ENCODE results near the gene TRPM1.
"Not testable (repeated sequence)": the region's sequence is repeated elsewhere in the genome, so short reads cannot be mapped to it uniquely, and the experiment has no call there.

TRPM1 gene

DNA sequence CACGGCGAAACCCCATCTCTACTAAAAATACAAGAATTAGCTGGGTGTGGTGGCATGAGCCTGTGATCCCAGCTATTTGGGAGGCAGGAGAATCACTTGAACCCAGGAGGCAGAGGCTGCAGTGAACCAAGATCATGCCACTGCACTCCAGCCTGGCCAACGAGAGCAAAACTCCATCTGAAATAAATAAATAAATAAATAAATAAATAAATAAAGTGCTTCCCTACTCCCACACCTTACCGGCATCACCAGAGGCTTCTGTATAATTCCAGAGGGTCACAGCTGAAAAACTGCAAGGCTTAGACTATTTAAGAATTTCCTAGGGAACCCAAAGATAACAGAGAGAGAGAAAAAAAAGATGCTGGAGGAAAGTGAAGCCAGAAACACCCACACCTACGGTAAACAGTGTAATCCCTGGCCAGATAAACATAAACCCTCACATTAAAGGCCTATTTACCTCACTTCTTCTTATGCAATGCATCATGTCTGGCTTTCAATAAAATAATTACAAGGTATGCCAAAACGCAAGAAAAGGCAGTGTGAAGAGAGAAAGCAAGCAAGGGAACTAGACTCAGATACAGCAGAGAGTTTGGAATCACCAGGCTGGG, 15.0 kb upstream of the TRPM1 start:
- no peak for DNase-seq

DNA sequence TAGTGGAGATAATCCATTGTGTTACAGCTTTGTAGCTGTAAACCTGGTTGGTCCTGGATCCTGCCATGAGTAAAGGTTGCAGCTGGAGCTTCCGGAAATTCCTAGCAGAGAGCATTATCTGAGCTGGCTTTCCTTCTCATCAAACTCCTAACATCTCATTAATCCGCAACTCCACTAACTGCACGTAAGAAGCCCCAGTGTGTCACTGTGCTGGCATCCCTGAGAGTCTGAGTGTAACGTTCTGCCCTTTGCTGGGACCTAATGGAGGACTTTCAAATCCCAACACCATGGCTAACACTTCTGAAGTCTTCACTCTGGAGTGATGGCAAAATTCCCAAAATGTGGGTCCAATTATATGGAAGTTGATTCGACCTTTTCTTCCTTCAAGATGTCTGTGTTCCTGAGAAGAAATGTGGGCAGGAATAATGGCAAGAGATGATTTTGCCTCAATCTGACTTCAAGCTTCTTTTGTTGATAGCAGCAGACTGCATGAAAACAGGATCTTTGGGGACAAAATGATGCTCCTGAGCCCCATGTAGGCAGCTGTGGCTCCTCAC, 9.6 kb upstream of the TRPM1 start:
- peak; percentile 23 for DNase-seq

- DNase-seq, result no peak
These were observed 7.3 kb upstream of the TRPM1 start for GRCh38 chr15:31108836-31109235.

DNA sequence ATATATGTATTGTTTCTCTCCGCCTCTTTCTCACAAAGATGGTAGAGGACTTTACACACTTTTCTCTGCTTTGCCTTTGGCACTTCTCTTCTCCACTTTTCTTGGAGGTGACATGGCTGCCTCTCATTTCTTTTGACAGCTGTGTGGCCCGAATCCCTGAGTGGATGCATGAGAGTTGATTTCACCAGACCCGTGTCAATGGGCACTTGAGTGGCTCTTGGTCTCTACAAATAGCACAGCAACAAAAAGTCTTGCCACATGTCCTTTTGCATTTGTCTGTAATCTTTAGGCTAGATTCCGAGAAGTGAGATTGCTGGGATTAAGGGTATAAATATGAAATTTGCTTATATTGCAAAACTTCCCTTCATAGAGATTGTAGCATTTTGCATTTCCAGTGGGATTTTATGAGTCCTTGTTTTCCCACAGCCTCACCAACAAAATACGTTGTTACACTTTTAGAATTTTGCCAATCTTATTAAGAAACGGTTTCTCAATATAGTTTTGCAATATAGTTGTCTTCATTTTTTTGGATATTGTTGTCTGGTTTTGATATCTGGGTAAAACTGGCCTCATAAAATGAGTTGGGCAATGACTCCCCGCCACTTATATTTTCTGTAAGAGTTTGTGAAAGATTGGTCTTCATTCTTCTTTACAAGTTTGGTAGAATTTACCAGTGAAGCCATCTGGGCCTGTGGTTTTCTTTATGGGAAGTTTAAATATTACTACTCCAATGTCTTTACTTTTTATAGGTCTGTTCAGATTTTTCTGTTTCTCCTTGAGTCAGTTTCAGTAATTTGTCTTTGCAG, 5.2 kb upstream of the TRPM1 start:
- DNase-seq, result no peak

DNA sequence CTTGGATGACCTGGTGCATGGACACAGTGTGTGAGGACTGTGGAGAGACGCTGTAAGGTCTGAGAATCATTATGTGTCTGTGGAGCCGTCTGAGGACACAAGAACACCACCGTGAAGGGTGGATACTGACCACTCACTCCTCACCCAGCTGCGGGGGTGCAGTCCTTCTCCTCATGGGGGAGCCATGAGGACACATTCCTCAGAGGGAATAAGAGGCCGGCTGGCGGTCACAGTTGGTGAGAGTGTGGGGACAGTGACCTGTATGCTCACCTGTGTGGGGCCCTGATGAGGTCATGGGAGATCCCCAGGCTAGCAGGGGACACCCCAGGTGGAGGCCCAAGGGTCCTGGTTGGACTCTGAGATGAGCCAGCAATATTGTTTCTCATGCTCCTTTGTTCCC, 2.5 kb upstream of the TRPM1 start:
- no peak for DNase-seq

- DNase-seq, result no peak
These were observed 1.1 kb upstream of the TRPM1 start for GRCh38 chr15:31102374-31103342.

DNA sequence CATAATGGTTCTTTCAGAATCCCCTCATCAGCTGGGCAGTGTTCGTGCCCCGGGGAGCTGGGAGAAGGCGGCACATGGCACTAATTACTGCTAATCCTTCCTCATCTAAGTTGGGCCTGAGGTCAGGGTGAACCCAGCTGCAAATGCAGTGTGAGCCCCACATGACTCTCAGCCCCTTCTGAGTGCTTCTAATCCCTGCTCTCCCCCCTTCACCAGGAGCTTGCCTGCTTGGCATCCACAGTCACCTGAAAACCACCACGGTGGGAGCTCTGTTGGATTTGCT, 455 bp upstream of the TRPM1 start:
- DNase-seq, result no peak

GRCh38 chr15:31100738-31101137, 787 bp downstream of the TRPM1 start:
- no peak for DNase-seq

GRCh38 chr15:31098953-31099740, 2.4 kb downstream of the TRPM1 start:
- DNase-seq, result peak; percentile 43

DNA sequence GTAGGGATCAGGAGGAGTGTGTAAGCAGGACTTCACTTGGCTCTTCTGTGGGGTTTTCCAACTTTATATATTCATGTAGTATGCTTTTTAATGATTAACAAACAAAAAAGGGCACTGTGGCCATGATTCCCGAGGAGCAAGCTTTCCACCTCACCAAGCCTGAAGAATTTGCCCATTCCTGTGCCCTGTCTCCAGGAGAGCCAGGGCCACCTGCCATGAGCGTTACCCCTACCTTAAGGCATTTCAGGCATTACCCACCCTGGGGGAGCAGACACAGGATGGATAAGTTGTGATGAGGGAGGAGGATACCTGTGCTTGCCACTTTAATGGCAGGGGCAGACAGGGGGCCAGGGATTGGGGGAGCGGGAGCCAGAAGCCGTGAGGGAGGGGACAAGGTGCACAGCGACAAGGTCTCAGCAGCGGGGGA, 3.0 kb downstream of the TRPM1 start:
- DNase-seq, result no peak

- DNase-seq, result no peak
These were observed 5.0 kb downstream of the TRPM1 start for GRCh38 chr15:31096563-31096962.

DNA sequence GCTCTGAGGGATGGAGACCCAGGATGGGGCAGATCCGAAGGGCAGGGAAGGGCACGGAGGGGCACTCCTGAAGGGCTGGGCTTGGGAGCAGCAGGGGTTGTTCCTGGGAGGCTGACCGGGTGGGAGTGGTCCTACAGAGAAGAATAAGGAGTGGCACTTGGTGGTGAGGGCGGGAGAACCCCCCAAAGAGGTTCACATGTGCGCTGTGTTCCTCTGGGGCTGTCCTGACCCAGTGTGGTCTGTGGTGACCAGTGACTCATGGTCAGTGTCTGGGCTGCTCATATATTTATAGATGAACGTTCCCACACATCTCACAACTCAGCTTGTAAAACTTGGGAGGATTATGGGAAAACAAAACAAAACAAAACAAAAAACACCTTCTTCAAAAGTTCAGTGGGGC, 10.0 kb downstream of the TRPM1 start:
- DNase-seq, result peak; percentile 38

- no peak for DNase-seq
These were observed 10.8 kb downstream of the TRPM1 start for GRCh38 chr15:31090766-31091165.

GRCh38 chr15:31089368-31090047, 12.0 kb downstream of the TRPM1 start:
- no peak for DNase-seq

DNA sequence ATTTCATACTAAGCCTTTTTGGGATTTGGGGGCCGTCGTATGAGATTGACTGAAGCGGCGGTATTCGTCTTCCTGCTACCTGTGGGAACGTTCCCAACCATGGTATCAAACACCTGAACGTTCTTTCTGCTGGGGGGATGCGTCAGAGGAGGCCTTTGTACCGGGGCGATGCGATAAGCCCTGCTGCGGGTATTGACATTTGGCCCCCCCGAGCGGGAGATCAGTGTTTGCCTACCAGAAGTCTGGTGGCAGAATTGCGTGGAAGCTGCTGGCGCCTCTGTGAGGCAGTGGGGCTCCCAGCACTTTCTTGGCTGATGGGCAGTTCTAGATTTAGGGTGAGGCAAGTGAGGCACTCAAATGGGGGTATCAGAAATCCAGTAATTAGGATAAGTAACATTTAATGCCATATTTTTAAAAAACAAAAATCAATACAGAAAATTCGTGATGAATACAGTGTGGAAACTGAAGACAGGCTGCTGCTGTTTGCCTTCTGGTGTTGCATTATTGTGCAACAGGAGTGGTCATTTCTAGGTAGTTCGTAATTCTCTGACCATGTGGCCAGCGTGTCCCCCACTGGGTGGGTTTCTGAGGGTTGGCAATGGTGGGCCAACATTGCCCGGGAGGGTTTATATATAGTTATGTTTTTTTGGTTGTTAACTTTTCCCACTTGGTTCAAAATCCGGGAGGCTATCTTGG, 12.7 kb downstream of the TRPM1 start:
- no peak for DNase-seq

DNA sequence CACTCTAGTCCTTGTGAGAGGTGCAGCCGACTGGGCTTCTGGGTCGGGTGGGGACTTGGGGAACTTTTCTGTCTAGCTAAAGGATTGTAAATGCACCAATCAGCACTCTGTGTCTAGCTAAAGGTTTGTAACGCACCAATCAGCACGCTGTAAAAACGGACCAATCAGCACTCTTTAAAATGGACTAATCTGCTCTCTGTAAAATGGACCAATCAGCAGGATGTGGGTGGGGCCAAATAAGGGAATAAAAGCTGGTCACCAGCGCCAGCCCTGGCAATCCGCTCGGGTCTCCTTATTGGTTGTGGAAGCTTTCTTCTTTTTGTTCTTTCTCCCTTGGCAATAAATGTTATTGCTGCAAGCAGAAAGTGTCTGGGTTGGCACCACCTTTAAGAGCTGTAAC, 13.5 kb downstream of the TRPM1 start:
- not testable (repeated sequence) for DNase-seq

GRCh38 chr15:31086344-31086743, 15.2 kb downstream of the TRPM1 start:
- no peak for DNase-seq

GRCh38 chr15:31085359-31085758, 16.2 kb downstream of the TRPM1 start:
- no peak for DNase-seq

- no peak for DNase-seq
These were observed 17.3 kb downstream of the TRPM1 start for GRCh38 chr15:31084176-31084575.

GRCh38 chr15:31083370-31083780, 18.1 kb downstream of the TRPM1 start:
- peak; percentile 17 for DNase-seq

Data from fibroblast of skin of scalp (primary cell).